OCI-LY1 (cell line): Measurements from ENCODE around the gene GPR139.

Experiments
- H2AFZ ChIP-seq: fragments of 200-600 bp; sonication (generic), shearing (Covaris generic); 2 replicates; pipeline ENCODE4 v1.6.0; 2014; ENCODE audit warnings: antibody characterized with exemption, mild to moderate bottlenecking, low read length
- H3F3A ChIP-seq: fragments of 200-600 bp; sonication (generic), shearing (Covaris generic); 2 replicates; pipeline ENCODE4 v1.6.0; 2014; ENCODE audit warnings: mild to moderate bottlenecking, antibody characterized with exemption, low read length, moderate library complexity; ENCODE audit not compliant: insufficient read depth
- H3K27ac ChIP-seq: fragments of 200-600 bp; sonication (generic); 2 replicates; pipeline ENCODE4 v1.5.1; 2014; ENCODE audit warnings: low read length, mixed run types, mild to moderate bottlenecking, low read depth; ENCODE audit not compliant: poor library complexity, severe bottlenecking
- H3K27me3 ChIP-seq: fragments of 200-600 bp; sonication (generic); 2 replicates; pipeline ENCODE4 v1.6.0; 2014; ENCODE audit warnings: antibody characterized with exemption, mild to moderate bottlenecking, low read length, moderate library complexity; ENCODE audit not compliant: insufficient read depth
- H3K36me3 ChIP-seq: fragments of 200-600 bp; sonication (generic); 2 replicates; pipeline ENCODE4 v1.6.1; 2014; ENCODE audit warnings: mild to moderate bottlenecking, antibody characterized with exemption, low read length, moderate library complexity, mixed read lengths; ENCODE audit not compliant: insufficient read depth
- H3K4me1 ChIP-seq: fragments of 200-600 bp; sonication (generic); 2 replicates; pipeline ENCODE4 v1.5.1; 2014; ENCODE audit warnings: mild to moderate bottlenecking, low read length, moderate library complexity; ENCODE audit not compliant: insufficient read depth, severe bottlenecking
- H3K4me2 ChIP-seq: fragments of 200-600 bp; sonication (generic), shearing (Covaris generic); 2 replicates; pipeline ENCODE4 v1.6.1; 2014; ENCODE audit warnings: low read length
- H3K4me3 ChIP-seq: fragments of 200-600 bp; sonication (generic); 2 replicates; pipeline ENCODE4 v1.5.1; 2014; ENCODE audit warnings: low read length, low read depth, mild to moderate bottlenecking, mixed read lengths; ENCODE audit not compliant: poor library complexity, severe bottlenecking
- H3K79me2 ChIP-seq: fragments of 200-600 bp; shearing (Covaris generic); 2 replicates; pipeline ENCODE4 v1.6.1; 2016; ENCODE audit warnings: mixed run types, low read length, mixed read lengths; ENCODE audit not compliant: insufficient read depth
- H3K9ac ChIP-seq: fragments of 200-600 bp; sonication (generic), shearing (Covaris generic); 2 replicates; pipeline ENCODE4 v1.6.1; 2014; ENCODE audit warnings: mild to moderate bottlenecking, low read length, mixed read lengths
- H3K9me2 ChIP-seq: fragments of 200-600 bp; sonication (generic), shearing (Covaris generic); 2 replicates; pipeline ENCODE4 v1.6.1; 2014; ENCODE audit warnings: low read depth, mild to moderate bottlenecking, low read length, mixed read lengths
- H3K9me3 ChIP-seq: fragments of 200-600 bp; shearing (Covaris generic); 2 replicates; pipeline ENCODE4 v1.6.1; 2014; ENCODE audit warnings: low read length, mixed read lengths
- H4K20me1 ChIP-seq: fragments of 200-600 bp; sonication (generic), shearing (Covaris generic); 2 replicates; pipeline ENCODE4 v1.6.0; 2016; ENCODE audit warnings: mild to moderate bottlenecking, low read length; ENCODE audit not compliant: insufficient read depth
- EZH2 ChIP-seq: fragments of 200-600 bp; sonication (generic), shearing (Covaris generic); IDR thresholded peaks from 2 replicates; pipeline ENCODE4 v1.8.0; 2017; ENCODE audit warnings: borderline replicate concordance, mixed run types, mild to moderate bottlenecking, antibody characterized with exemption, low read length, moderate library complexity, mixed read lengths
- TF ChIP-seq, protein P1 (sequence below): fragments of 200-600 bp; sonication (generic), shearing (Covaris generic); IDR thresholded peaks from 2 replicates; pipeline ENCODE4 v1.5.1; 2017; ENCODE audit warnings: mild to moderate bottlenecking, antibody characterized with exemption, low read length, moderate library complexity, mixed read lengths

GPR139 gene

DNA sequence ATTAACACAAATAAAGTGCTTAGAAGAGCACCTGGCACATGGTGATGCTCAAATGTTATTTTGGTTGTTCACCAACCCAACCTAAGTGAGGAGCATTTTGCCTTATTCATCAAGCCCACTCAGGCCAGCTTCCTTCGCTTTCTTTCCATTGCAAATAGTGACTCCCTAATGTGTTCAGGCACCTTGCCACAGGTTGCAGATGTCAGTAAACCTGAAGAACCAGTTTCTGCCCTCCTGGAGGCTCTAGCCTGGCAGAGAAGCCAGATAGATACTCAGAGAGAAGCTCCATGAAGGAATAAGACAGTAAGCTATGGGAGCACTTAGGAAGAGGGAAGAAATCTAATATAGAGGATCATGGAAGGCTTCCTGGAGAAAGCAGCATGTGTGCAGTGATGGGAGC lies 23.9 kb downstream of the GPR139 start:
- no peak overlapping the region for H3K4me2 ChIP-seq
- H3K9ac ChIP-seq: no peak overlapping the region
- no peaks in the 10 kb centered on the region for H3K79me2 ChIP-seq
- no peaks in the 10 kb centered on the region for H3K9me3 ChIP-seq
- no peaks in the 10 kb centered on the region for H3K9me2 ChIP-seq
- H3K27ac ChIP-seq: no peak overlapping the region
- H3F3A ChIP-seq: no peaks in the 10 kb centered on the region
- H3K36me3 ChIP-seq: no peaks in the 10 kb centered on the region
- no peaks in the 10 kb centered on the region for H3K27me3 ChIP-seq
- H3K4me1 ChIP-seq: no peaks in the 10 kb centered on the region
- TF ChIP-seq, protein P1, sequence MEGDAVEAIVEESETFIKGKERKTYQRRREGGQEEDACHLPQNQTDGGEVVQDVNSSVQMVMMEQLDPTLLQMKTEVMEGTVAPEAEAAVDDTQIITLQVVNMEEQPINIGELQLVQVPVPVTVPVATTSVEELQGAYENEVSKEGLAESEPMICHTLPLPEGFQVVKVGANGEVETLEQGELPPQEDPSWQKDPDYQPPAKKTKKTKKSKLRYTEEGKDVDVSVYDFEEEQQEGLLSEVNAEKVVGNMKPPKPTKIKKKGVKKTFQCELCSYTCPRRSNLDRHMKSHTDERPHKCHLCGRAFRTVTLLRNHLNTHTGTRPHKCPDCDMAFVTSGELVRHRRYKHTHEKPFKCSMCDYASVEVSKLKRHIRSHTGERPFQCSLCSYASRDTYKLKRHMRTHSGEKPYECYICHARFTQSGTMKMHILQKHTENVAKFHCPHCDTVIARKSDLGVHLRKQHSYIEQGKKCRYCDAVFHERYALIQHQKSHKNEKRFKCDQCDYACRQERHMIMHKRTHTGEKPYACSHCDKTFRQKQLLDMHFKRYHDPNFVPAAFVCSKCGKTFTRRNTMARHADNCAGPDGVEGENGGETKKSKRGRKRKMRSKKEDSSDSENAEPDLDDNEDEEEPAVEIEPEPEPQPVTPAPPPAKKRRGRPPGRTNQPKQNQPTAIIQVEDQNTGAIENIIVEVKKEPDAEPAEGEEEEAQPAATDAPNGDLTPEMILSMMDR: no peak
- TF ChIP-seq EZH2: no peak
- no peak overlapping the region for H3K4me3 ChIP-seq
- no peak overlapping the region for H2AFZ ChIP-seq
- no peaks in the 10 kb centered on the region for H4K20me1 ChIP-seq

DNA sequence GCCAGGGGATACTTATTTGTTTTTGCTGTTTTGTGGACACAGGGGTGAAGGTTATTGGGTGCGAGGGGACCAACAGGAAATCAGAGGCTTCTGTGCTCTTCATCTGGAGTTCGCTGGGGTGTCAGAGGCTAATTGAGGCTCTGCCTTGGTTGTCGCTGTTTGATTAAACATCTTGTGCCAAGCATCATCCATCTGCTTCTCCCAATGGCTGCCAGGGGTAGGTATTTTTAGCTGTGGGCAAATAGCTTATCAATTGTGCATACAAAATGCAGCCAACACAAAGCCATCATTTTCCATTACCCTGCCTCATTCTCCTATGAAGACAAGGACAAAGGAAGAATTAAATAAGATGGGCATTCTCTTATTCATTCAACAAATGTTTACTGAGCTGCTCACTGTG lies 27.8 kb downstream of the GPR139 start:
- TF ChIP-seq EZH2: no peak
- TF ChIP-seq, protein P1: no peak
- H4K20me1 ChIP-seq: no peaks in the 10 kb centered on the region

DNA sequence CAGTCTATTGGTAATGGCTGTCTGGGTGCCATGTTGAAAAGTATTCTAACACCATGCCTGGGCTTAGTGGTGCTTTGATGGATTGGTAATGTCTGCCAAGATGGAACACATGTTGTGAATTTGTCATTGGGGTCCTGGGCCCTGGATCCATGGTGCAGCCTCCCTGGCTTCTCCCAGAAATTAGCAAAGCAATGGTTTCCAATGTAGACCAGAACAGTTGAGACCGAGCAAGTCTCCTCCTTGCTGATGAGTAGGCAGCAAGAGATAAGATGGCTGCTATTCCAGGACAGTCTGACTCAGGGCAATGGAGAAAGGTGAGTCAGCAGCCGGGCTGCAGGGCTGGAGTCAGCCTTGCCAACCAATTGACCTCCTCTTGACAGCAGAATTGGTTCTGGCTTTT lies 30.8 kb downstream of the GPR139 start:
- no peak overlapping the region for H3K27ac ChIP-seq
- no peaks in the 10 kb centered on the region for H3K27me3 ChIP-seq
- H3K36me3 ChIP-seq: no peaks in the 10 kb centered on the region
- H3K4me2 ChIP-seq: no peak overlapping the region
- no peaks in the 10 kb centered on the region for H4K20me1 ChIP-seq
- no peaks in the 10 kb centered on the region for H3K9me2 ChIP-seq
- no peak overlapping the region for H3K9ac ChIP-seq
- H3F3A ChIP-seq: no peaks in the 10 kb centered on the region
- H2AFZ ChIP-seq: no peak overlapping the region
- no peak overlapping the region for H3K4me3 ChIP-seq
- TF ChIP-seq EZH2: no peak
- TF ChIP-seq, protein P1: no peak
- H3K4me1 ChIP-seq: no peaks in the 10 kb centered on the region
- H3K9me3 ChIP-seq: no peaks in the 10 kb centered on the region
- H3K79me2 ChIP-seq: no peaks in the 10 kb centered on the region

More for the DNA sequence above, 27.8 kb downstream of the GPR139 start:
- Histone ChIP-seq H3K27me3 (no peaks in the 10 kb centered on the region), H3K9ac (no peak overlapping the region), H3K9me3 (no peaks in the 10 kb centered on the region), H2AFZ (no peak overlapping the region), H3K4me2 (no peak overlapping the region), H3K27ac (no peak overlapping the region), H3F3A (no peaks in the 10 kb centered on the region), H3K4me3 (no peak overlapping the region), H3K9me2 (no peaks in the 10 kb centered on the region), H3K36me3 (no peaks in the 10 kb centered on the region), H3K4me1 (no peaks in the 10 kb centered on the region), H3K79me2 (no peaks in the 10 kb centered on the region)
